Activated B cell treated with CpG ODN at 0.5 μM for 24 hours (primary cell): ENCODE data around the gene IRF1. TPM values are rescaled to one million over a fixed set of nuclear protein-coding genes. Genes with fewer than 3 reads are reported as not detected.

Source experiments
- ATAC-seq: fragments of 200-7000 bp; cut with Tn5 transposase; one replicate; pipeline ENCODE4 v1.10.0; 2021; ENCODE audit warnings: low read depth, mild to moderate bottlenecking, moderate library complexity
- CTCF ChIA-PET: fragments of 350-600 bp; sonication (Branson Sonifier 250); formaldehyde crosslinking; loops from one replicate; lab custom pipeline; 2021; ENCODE audit warnings: antibody characterized with exemption; lab: Charles Lee
- POLR2A ChIA-PET: fragments of 350-600 bp; sonication (Branson Sonifier 250); formaldehyde crosslinking; loops from one replicate; lab custom pipeline; 2021; ENCODE audit warnings: antibody characterized with exemption; lab: Charles Lee
- DNase-seq: peaks from one replicate; pipeline ENCODE4 v3.0.0; 2022
- H3K27ac Mint-ChIP-seq: one replicate; pipeline ENCODE4 v1.8.0; 2020; ENCODE audit warnings: mixed read lengths
- H3K27me3 Mint-ChIP-seq: one replicate; pipeline ENCODE4 v1.8.0; 2021; ENCODE audit warnings: mixed read lengths
- H3K36me3 Mint-ChIP-seq: one replicate; pipeline ENCODE4 v1.8.0; 2021; ENCODE audit warnings: low read depth, mixed read lengths
- H3K4me1 Mint-ChIP-seq: one replicate; pipeline ENCODE4 v1.8.0; 2021; ENCODE audit warnings: mixed read lengths
- H3K4me3 Mint-ChIP-seq: one replicate; pipeline ENCODE4 v1.8.0; 2020; ENCODE audit warnings: mild to moderate bottlenecking, mixed read lengths
- H3K9me3 Mint-ChIP-seq: one replicate; pipeline ENCODE4 v1.8.0; 2020; ENCODE audit warnings: mixed read lengths
- CTCF ChIP-seq: fragments of 200-600 bp; IDR thresholded peaks from one replicate; pipeline ENCODE4 v1.8.0; 2022; ENCODE audit warnings: antibody characterized with exemption, mild to moderate bottlenecking
- intact Hi-C: fragments of 100-400 bp; cut with micrococcal nuclease; formaldehyde crosslinking; loops from one replicate; pipeline ENCODE4 v1.15.1; 2024
- total RNA-seq: library from RNA; stranded (reverse); gene quantifications from 2 replicates; pipeline ENCODE4 v1.2.3, GENCODE V29; 2022

The IRF1 gene
- total RNA-seq, 1 donor from 2014 or later, result 134 TPM

GRCh38 chr5:132474131-132474723 is 16.3 kb downstream of the IRF1 start:
- Mint-ChIP-seq H3K9me3 (no peaks in the 10 kb centered on the region), H3K27ac (peak overlapping the region; percentile 79), H3K4me1 (peaks cover 78% of the 10 kb centered on the region), H3K4me3 (no peak overlapping the region), H3K36me3 (peaks cover 13% of the 10 kb centered on the region), H3K27me3 (no peaks in the 10 kb centered on the region)
- DNase-seq (peak; percentile 10), ATAC-seq (no peak)
- ChIA-PET POLR2A (interaction anchor here (0.7 to 13.4 kb wide), 10 partner anchors 9 to 64 kb away, joined by 3 to 286 read pairs (median 12); partner anchors contain the start of gene IRF1), CTCF (interaction anchor here (0.6 to 5.1 kb wide), 5 partner anchors 8 to 63 kb away, joined by 3 to 18 read pairs (median 3); no protein-coding TSS in a partner anchor)
- intact Hi-C loops, result no loop called here
- no peak for TF ChIP-seq CTCF

- ATAC-seq (no peak), DNase-seq (peak; percentile 14)
- no peak overlapping the region for H3K4me3 Mint-ChIP-seq
- no peaks in the 10 kb centered on the region for H3K27me3 Mint-ChIP-seq
- TF ChIP-seq CTCF, result no peak
- no peaks in the 10 kb centered on the region for H3K9me3 Mint-ChIP-seq
- H3K4me1 Mint-ChIP-seq, result peaks cover 78% of the 10 kb centered on the region
- H3K36me3 Mint-ChIP-seq, result peaks cover 13% of the 10 kb centered on the region
- CTCF ChIA-PET, result interaction anchor here (1.5 to 5.1 kb wide), 3 partner anchors 15 to 63 kb away, joined by 3 to 18 read pairs (median 4); no protein-coding TSS in a partner anchor
- intact Hi-C loops, result loop anchor here (1.0 to 2.0 kb wide), 4 partner anchors 17 to 54 kb away; partner anchors contain the start of gene IRF1
- POLR2A ChIA-PET, result interaction anchor here (0.8 to 13.4 kb wide), 10 partner anchors 8 to 63 kb away, joined by 3 to 286 read pairs (median 12); partner anchors contain the start of gene IRF1
- H3K27ac Mint-ChIP-seq, result peak overlapping the region; percentile 91
Observed at GRCh38 chr5:132473668-132474067, 16.9 kb downstream of the IRF1 start.

GRCh38 chr5:132473019-132473531 is 17.5 kb downstream of the IRF1 start:
- peak overlapping the region; percentile 50 for H3K4me3 Mint-ChIP-seq
- intact Hi-C loops, result loop anchor here (1.0 to 2.0 kb wide), 4 partner anchors 16 to 54 kb away; partner anchors contain the start of gene IRF1
- H3K9me3 Mint-ChIP-seq, result no peaks in the 10 kb centered on the region
- ATAC-seq (peak; percentile 87), DNase-seq (peak; percentile 50)
- peaks cover 78% of the 10 kb centered on the region for H3K4me1 Mint-ChIP-seq
- CTCF ChIA-PET, result interaction anchor here (1.4 to 5.1 kb wide), 3 partner anchors 46 to 62 kb away, joined by 3 to 18 read pairs (median 4); no protein-coding TSS in a partner anchor
- POLR2A ChIA-PET, result interaction anchor here (0.6 to 13.4 kb wide), 11 partner anchors 8 to 115 kb away, joined by 3 to 286 read pairs (median 7); partner anchors contain the start of gene IRF1
- TF ChIP-seq CTCF, result no peak
- peaks cover 13% of the 10 kb centered on the region for H3K36me3 Mint-ChIP-seq
- H3K27ac Mint-ChIP-seq, result peak overlapping the region; percentile 91
- no peaks in the 10 kb centered on the region for H3K27me3 Mint-ChIP-seq

GRCh38 chr5:132472431-132472830 is 18.1 kb downstream of the IRF1 start:
- H3K27ac Mint-ChIP-seq, result no peak overlapping the region
- peaks cover 78% of the 10 kb centered on the region for H3K4me1 Mint-ChIP-seq
- TF ChIP-seq CTCF, result no peak
- no peak overlapping the region for H3K4me3 Mint-ChIP-seq
- H3K36me3 Mint-ChIP-seq, result peaks cover 13% of the 10 kb centered on the region
- no peak for ATAC-seq
- no peaks in the 10 kb centered on the region for H3K9me3 Mint-ChIP-seq
- CTCF ChIA-PET, result interaction anchor here (1.0 to 5.1 kb wide), 6 partner anchors 18 to 82 kb away, joined by 3 to 18 read pairs (median 4); partner anchors contain the start of gene IRF1
- H3K27me3 Mint-ChIP-seq, result no peaks in the 10 kb centered on the region
- POLR2A ChIA-PET, result interaction anchor here (0.6 to 13.4 kb wide), 9 partner anchors 15 to 229 kb away, joined by 3 to 286 read pairs (median 17); partner anchors contain the start of genes IRF1 and SLC22A5
- DNase-seq, result no peak
- intact Hi-C loops, result loop anchor here (2.0 kb wide), 1 partner anchor 16 kb away; no protein-coding TSS in a partner anchor
